T47D (cell line): ENCODE data around the gene HIVEP3.
"Not testable (repeated sequence)": the region's sequence is repeated elsewhere in the genome, so short reads cannot be mapped to it uniquely, and the experiment has no call there.

Experiments
- DNase-seq, 2 experiments: peaks; one replicate each; pipeline versions ENCODE4 v3.0.0 to v3.0.0-alpha.2; 2011 to 2012; ENCODE audit warnings: low read depth in 1 of 2, low spot score in 1 of 2
- JUND ChIP-seq: IDR thresholded peaks from 2 replicates; pipeline ENCODE4 v1.6.1; 2012; ENCODE audit warnings: low read depth
- in situ Hi-C: cut with HindIII; loops from 2 replicates; pipeline ENCODE4 v1.10.0; 2016; ENCODE audit warnings: low sequenced_read_pairs, low pct_unique_long_range_greater_than_20kb

Gene HIVEP3

GRCh38 chr1:41942278-41942677 is 23.6 kb upstream of the HIVEP3 start:
- in situ Hi-C loops = no loop called here
- no peak for TF ChIP-seq JUND
- DNase-seq = no peak

- DNase-seq = no peak
- no peak for TF ChIP-seq JUND
- in situ Hi-C loops = no loop called here
Measured at GRCh38 chr1:41941381-41941780, 22.7 kb upstream of the HIVEP3 start.

GRCh38 chr1:41939194-41939593 is 20.5 kb upstream of the HIVEP3 start:
- in situ Hi-C loops = no loop called here
- no peak for TF ChIP-seq JUND
- no peak for DNase-seq

- no peak for TF ChIP-seq JUND
- in situ Hi-C loops = no loop called here
- no peak for DNase-seq
Measured at GRCh38 chr1:41936107-41936506, 17.4 kb upstream of the HIVEP3 start.

GRCh38 chr1:41935226-41935625 is 16.5 kb upstream of the HIVEP3 start:
- in situ Hi-C loops = no loop called here
- DNase-seq = no peak
- TF ChIP-seq JUND = no peak

- TF ChIP-seq JUND = no peak
- in situ Hi-C loops = no loop called here
- DNase-seq = no peak
Measured at GRCh38 chr1:41933106-41933505, 14.4 kb upstream of the HIVEP3 start.

GRCh38 chr1:41931578-41931977 is 12.9 kb upstream of the HIVEP3 start:
- in situ Hi-C loops = no loop called here

GRCh38 chr1:41927118-41927517 is 8.4 kb upstream of the HIVEP3 start:
- DNase-seq = peak; percentile 21 to 88
- no peak for TF ChIP-seq JUND
- in situ Hi-C loops = no loop called here

More at GRCh38 chr1:41931578-41931977, 12.9 kb upstream of the HIVEP3 start:
- no peak for TF ChIP-seq JUND
- DNase-seq = no peak

- in situ Hi-C loops = no loop called here
- peak in 1 of 2 experiments; percentile 73 for DNase-seq
Measured at GRCh38 chr1:41925712-41926111, 7.0 kb upstream of the HIVEP3 start.

GRCh38 chr1:41924911-41925310 is 6.2 kb upstream of the HIVEP3 start:
- in situ Hi-C loops = no loop called here
- TF ChIP-seq JUND = no peak
- DNase-seq = no peak

More at GRCh38 chr1:41925712-41926111, 7.0 kb upstream of the HIVEP3 start:
- TF ChIP-seq JUND = no peak

- DNase-seq, in situ Hi-C loops: not testable (repeated sequence)
Measured at GRCh38 chr1:41921271-41921670, 2.5 kb upstream of the HIVEP3 start.

- TF ChIP-seq JUND = no peak
- DNase-seq = no peak
- in situ Hi-C loops = no loop called here
Measured at GRCh38 chr1:41920658-41921057, 1.9 kb upstream of the HIVEP3 start.

GRCh38 chr1:41919764-41920397 is 1.2 kb upstream of the HIVEP3 start:
- TF ChIP-seq JUND = no peak
- in situ Hi-C loops = no loop called here
- DNase-seq = peak in 1 of 2 experiments; percentile 28

GRCh38 chr1:41919131-41919530 is 409 bp upstream of the HIVEP3 start:
- TF ChIP-seq JUND = no peak
- in situ Hi-C loops = no loop called here
- DNase-seq = no peak
